ENCODE data around the gene PTPRN2.
"Not testable (repeated sequence)": the region's sequence is repeated elsewhere in the genome, so short reads cannot be mapped to it uniquely, and the experiment has no call there.

DNA sequence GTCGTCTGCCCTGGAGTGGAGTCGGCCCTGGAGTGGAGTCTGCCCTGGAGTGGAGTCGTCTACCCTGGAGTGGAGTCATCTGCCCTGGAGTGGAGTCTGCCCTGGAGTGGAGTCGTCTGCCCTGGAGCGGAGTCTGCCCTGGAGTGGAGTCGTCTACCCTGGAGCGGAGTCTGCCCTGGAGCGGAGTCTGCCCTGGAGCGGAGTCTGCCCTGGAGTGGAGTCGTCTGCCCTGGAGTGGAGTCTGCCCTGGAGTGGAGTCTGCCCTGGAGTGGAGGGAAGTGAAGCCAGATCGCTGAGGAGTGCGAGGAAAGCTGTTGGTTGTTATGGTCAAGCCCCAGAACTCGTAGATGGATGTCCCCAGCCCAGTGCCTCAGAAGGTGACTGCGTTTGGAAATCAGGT, 63.3 kb downstream of the PTPRN2 start:
- TF ChIP-seq EZH2phosphoT487 (IDR thresholded peaks at IDR 0.05; ENCODE audit: borderline replicate concordance, low read depth, low read length): not testable (repeated sequence)
- TF ChIP-seq, protein P1, sequence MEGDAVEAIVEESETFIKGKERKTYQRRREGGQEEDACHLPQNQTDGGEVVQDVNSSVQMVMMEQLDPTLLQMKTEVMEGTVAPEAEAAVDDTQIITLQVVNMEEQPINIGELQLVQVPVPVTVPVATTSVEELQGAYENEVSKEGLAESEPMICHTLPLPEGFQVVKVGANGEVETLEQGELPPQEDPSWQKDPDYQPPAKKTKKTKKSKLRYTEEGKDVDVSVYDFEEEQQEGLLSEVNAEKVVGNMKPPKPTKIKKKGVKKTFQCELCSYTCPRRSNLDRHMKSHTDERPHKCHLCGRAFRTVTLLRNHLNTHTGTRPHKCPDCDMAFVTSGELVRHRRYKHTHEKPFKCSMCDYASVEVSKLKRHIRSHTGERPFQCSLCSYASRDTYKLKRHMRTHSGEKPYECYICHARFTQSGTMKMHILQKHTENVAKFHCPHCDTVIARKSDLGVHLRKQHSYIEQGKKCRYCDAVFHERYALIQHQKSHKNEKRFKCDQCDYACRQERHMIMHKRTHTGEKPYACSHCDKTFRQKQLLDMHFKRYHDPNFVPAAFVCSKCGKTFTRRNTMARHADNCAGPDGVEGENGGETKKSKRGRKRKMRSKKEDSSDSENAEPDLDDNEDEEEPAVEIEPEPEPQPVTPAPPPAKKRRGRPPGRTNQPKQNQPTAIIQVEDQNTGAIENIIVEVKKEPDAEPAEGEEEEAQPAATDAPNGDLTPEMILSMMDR (conservative IDR thresholded peaks at IDR 0.05; ENCODE audit: low read length): not testable (repeated sequence)

Data from OCI-LY7 (cell line).